WI38 (cell line): Measurements from ENCODE around the gene TMX2.
"Not testable (repeated sequence)": the region's sequence is repeated elsewhere in the genome, so short reads cannot be mapped to it uniquely, and the experiment has no call there.

Source experiments
- H3K4me3 ChIP-seq: 2 replicates; pipeline ENCODE4 v1.5.1; 2011; ENCODE audit warnings: low read depth, mild to moderate bottlenecking, control low read depth, low read length
- TF ChIP-seq, protein P1 (sequence below): IDR thresholded peaks from 2 replicates; pipeline ENCODE4 v1.5.1; 2012; ENCODE audit warnings: low read depth, mild to moderate bottlenecking, control low read depth, low read length

Gene TMX2

DNA sequence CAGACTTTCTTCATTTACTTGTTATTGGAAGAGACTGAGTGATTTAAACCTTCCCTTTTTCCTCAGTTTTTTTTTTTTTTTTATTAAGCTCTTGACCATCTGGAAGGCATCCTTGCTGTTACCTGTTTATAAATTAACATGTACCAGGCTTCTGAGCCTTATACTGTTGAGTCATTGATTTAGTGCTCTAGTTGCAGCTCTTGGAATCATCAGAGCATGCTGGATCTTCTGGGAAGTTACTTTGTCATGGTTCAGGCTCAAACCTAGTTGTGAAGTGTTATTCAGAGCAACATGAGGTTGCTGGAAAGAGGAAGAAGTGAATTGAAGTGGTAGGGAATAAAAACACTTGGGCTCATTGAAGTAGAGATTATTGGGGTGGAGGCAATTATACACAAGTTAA is 38.1 kb upstream of the TMX2 start:
- no peak overlapping the region for H3K4me3 ChIP-seq
- TF ChIP-seq, protein P1, sequence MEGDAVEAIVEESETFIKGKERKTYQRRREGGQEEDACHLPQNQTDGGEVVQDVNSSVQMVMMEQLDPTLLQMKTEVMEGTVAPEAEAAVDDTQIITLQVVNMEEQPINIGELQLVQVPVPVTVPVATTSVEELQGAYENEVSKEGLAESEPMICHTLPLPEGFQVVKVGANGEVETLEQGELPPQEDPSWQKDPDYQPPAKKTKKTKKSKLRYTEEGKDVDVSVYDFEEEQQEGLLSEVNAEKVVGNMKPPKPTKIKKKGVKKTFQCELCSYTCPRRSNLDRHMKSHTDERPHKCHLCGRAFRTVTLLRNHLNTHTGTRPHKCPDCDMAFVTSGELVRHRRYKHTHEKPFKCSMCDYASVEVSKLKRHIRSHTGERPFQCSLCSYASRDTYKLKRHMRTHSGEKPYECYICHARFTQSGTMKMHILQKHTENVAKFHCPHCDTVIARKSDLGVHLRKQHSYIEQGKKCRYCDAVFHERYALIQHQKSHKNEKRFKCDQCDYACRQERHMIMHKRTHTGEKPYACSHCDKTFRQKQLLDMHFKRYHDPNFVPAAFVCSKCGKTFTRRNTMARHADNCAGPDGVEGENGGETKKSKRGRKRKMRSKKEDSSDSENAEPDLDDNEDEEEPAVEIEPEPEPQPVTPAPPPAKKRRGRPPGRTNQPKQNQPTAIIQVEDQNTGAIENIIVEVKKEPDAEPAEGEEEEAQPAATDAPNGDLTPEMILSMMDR: no peak

DNA sequence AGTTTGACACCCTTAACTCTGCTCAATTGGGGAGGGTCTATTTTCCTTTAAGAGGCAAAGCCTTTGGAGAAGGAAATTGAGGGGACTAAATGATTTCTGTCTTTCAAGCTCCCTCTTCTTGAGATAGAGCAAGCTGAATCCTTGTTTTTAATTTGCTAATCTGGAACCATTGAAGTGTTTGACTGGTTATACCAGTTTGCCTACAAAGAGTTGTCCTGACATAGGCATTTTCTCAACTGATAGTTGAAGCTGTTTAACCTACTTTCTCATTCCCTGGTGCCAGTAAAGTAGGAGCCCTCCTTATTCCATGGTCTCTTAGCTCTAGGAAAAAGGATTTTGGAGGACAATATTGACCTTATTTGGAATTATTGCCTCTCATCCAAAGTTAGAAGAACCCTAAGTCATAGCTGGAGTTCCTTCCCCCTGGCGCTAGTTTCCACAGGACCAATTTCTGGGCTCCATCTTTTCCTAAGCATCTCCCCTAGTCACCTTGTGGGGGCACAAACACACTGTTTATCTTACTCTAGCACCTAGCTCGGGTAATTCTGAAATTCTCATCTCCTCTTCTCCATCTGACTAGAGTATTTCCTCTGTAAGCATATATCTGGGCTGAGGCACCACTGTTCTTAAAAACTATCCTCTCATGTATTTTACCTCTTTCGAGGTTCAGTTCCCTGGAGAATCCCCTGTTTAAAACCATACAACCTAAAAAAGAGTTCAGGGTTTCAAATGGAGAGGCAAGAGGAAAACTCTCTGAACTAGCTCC is 37.0 kb upstream of the TMX2 start:
- TF ChIP-seq, protein P1: no peak
- H3K4me3 ChIP-seq: no peak overlapping the region

DNA sequence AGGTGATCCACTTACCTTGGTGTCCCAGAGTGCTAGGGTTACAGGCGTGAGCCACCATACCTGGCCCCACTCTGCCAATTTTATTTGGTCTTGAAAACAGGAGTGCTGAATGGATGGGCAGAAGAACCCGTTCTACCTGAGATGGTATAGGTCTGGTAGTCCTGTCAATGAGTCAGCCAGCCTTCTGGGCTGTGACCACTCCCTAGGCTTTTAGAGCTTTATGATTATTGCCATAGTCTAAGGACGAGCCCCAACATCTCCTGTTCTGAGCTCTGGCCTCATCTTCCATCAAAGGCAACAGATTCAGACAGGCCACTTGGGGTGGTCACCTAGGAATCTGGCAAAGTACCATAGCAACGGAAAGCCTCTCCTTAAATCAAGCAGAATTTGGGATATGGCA is 33.0 kb upstream of the TMX2 start:
- no peak overlapping the region for H3K4me3 ChIP-seq
- TF ChIP-seq, protein P1: no peak

DNA sequence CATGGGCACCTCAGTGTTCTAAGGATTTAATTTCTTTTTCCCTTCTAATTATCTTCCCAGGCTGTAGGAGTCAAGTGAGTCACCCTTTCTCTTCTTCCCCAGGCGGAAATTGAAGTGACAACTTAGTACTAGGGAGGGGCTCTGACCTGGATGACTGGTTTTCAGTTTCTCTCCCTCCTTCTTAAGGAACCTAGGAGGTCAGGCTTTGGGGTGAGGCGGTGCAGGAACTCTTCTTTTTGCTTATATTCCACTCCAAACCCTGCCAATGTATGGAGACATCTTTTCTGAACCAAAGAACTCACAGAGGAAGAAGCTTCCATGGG is 31.9 kb upstream of the TMX2 start:
- no peak overlapping the region for H3K4me3 ChIP-seq
- TF ChIP-seq, protein P1: no peak

DNA sequence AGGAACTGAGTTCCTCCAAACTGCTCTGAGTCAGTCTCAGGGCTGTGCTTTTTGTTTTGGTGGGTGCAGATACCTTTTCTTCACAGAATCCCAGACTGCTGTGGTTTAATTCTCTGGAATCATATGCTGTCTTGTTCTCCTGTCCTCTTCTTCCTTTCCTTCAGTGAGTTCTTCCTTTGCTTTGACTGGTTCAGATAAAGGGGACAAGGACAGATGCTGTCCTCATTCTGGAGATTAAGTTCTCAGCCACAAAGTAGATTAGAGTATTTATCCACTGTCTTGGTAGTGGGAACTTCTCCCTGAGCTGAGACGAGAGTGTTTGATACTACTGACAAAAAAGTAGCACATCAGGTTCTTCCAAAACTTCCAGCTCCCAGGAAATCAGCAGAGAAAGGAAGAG is 31.2 kb upstream of the TMX2 start:
- TF ChIP-seq, protein P1: no peak
- no peak overlapping the region for H3K4me3 ChIP-seq

DNA sequence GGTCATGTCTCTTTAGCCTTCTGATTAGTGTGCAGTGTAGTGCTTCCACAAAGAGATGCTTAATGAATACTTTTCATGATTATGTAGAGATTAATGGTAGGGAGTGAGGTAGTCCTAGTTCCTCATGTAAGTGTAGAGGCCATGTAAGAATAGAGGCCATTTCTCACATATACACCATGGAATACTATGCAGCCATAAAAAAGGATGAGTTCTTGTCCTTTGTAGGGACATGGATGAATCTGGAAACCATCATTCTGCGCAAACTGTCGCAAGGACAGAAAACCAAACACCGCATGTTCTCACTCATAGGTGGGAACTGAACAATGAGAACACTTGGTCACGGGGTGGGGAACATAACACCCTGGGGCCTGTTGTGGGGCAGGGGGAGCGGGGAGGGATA is 21.9 kb upstream of the TMX2 start:
- not testable (repeated sequence) for H3K4me3 ChIP-seq

DNA sequence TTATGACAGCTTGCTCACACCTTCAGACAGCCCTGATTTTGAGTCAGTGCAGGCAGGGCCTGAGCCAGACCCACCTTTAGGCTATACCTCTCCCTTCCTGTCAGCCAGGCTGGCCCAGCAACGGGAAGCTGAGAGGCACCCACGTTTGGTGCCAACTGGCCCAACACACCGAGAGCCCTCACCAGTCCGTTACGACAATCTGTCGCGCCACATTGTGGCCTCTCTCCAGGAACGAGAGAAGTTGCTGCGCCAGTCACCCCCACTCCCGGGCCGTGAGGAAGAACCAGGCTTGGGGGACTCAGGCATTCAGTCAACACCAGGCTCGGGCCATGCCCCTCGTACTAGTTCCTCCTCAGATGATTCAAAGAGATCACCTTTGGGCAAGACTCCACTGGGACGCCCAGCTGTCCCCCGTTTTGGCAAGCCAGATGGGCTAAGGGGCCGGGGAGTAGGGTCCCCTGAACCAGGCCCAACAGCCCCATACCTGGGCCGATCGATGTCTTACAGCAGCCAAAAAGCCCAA is 13.5 kb upstream of the TMX2 start:
- no peak overlapping the region for H3K4me3 ChIP-seq
- TF ChIP-seq, protein P1: no peak

DNA sequence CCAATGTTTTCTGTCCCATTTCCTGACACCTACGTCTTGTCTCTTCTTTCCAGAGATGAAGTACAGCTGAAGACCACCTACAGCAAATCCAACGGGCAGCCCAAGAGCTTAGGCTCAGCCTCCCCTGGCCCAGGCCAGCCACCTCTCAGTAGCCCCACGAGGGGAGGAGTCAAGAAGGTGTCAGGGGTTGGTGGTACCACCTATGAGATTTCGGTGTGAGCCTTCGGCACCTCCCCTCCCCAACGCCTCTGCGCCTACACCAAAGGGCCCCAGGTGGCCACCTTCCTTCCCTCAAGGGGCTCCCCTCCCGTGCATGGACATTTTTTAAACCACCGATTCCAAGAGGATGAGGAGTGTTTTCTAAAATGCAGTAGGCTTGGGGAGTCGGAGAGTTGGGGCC is 12.6 kb upstream of the TMX2 start:
- TF ChIP-seq, protein P1: no peak
- no peak overlapping the region for H3K4me3 ChIP-seq
